GM18858 (cell line): ENCODE results near the gene CCT8L2.
"Not testable (repeated sequence)": the region's sequence is repeated elsewhere in the genome, so short reads cannot be mapped to it uniquely, and the experiment has no call there.

Source experiments
- ATAC-seq: cut with Tn5 transposase; IDR thresholded peaks from one replicate; pipeline ENCODE4 v1.9.1; 2021; ENCODE audit not compliant: unreplicated experiment

Gene CCT8L2

DNA sequence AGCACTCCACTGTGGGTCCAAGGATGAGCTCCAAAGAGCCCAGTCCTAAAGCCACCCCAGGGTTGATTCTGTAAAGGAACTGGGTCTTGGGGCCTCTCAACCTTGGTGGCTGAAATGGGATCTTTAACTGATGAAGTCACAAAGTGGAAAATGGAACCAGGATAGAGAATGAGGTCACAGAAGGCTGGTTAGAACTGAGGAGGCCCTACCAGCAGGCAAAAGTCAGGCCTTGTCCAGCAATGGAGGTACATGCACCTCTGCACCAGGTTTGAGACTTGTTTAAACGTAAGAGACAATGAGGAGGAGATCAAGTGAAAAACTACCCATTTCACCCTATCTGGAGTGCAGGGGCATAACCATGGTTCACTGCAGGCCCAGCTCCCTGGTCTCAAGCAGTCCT is at the start of gene CCT8L2:
CCT8L2 (minus strand) TSS at position 101 of the 400 bp plus-strand sequence. CDS start 260 bp downstream, outside the sequence.
- ATAC-seq: not testable (repeated sequence)

- not testable (repeated sequence) for ATAC-seq
Observed at GRCh38 chr22:16635442-16635841, 42.8 kb upstream of the CCT8L2 start.

GRCh38 chr22:16634092-16634491 is 41.5 kb upstream of the CCT8L2 start:
- ATAC-seq: not testable (repeated sequence)

DNA sequence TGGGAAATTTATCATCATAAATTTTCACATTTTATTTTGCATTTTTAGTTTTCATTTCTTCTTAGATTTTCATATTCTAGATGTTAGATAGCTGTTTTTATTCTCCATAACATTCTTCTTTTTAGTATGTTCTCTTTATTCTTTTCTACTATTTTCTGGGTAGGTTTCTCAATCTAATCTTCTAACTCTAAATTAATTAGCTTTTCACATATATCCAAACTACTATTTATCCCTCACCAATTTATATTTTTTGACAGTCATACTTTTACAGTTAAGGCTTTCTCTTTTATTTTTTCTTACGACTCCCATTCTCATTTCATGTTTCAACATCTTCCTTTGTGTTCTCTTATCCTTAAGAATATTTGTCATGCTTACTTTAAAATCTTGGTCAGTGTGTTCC is 35.9 kb upstream of the CCT8L2 start:
- not testable (repeated sequence) for ATAC-seq

GRCh38 chr22:16625018-16625417 is 32.4 kb upstream of the CCT8L2 start:
- not testable (repeated sequence) for ATAC-seq

- not testable (repeated sequence) for ATAC-seq
Observed at GRCh38 chr22:16623595-16623994, 31.0 kb upstream of the CCT8L2 start.

GRCh38 chr22:16617516-16617915 is 24.9 kb upstream of the CCT8L2 start:
- ATAC-seq: not testable (repeated sequence)

- ATAC-seq: not testable (repeated sequence)
Observed at GRCh38 chr22:16616390-16616938, 23.9 kb upstream of the CCT8L2 start.

GRCh38 chr22:16615606-16616245 is 23.1 kb upstream of the CCT8L2 start:
- ATAC-seq: not testable (repeated sequence)

DNA sequence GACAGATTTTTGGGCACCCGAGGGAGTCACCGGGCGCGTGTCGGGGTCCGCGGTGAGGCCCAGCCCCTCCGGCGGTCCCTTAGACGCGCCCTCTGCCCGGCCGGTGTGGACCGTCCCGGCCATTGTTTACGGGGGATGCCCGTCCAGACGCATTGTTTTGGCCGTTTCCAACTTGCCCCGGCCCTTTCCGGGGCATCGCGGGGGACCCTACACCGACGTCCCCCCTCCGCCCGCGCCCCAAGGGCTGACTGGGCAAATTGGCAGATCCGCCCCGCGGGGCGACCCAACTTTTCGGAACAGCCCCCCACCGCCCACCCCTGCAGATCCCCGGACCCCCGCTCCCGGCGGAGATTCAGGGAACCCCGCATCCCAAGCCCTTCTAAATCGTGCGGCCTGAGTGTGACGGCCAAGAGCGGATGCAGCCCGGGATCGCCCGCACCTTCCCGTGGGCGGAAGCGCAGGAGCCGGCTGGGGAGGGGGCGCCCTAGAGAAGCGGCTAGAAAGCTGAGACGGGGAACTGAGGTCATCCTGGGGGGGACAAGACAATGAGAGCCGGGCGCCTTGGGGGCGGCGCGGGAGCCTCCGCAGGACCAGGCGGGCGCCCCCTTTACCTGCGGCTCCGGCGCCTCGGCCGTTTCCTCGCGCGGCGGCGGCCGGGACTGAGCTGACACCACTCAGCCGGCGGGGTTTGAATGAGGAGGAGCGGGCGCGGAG is 17.1 kb upstream of the CCT8L2 start:
- ATAC-seq: no peak

DNA sequence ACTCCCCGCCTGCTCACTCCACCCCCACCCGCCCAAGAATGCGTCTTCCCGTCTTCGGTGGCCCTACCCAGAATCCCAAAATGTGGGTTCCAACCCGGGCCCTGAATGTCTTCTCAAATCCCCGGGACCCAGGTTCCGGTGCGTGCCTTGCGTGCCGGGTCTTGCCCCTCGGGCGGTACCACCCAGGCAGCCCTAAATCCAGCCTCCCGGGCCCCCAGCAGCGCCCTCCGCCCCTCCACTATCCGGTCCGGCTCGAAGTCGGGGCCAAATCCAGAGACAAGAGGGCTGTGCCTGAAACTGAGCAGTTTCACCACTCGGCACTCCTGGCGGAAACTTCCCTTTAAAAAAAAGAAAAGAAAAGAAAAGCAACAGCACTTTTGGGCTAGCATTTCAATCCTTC is 16.3 kb upstream of the CCT8L2 start:
- no peak for ATAC-seq

DNA sequence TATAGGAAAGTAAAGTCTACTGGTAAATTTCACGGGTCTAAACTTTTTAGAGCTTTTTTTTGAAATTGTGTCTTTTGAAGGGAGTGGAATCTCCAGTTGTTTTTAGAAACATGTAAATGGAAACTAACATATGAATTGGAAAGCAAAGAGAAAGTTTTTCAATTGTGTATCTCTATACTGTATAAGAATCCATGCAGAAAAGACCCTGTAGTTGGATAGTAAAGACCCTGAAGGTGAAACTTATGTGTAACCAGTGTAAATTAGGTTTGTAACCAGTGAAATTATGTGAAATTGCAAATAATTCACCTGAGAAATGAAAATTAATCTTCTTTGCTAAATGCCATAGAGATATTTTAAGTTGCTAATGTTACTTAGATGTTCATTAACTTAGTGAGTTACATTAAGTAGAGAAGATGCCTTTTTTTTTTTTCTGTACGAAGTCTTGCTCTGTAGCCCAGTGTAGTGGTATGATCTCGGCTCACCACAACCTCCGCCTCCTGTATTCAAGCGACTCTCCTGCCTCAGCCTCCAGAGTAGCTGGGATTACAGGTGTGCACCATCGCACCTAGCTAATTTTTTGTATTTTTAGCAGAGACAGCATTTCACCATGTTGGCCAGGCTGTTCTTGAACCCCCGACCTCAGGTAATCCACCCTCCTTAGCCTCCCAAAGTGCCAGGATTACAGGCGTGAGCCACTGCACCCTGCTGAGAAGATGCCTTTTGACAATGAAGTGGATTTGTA is 11.8 kb upstream of the CCT8L2 start:
- ATAC-seq: not testable (repeated sequence)

- ATAC-seq: not testable (repeated sequence)
Observed at GRCh38 chr22:16603770-16604242, 11.2 kb upstream of the CCT8L2 start.

DNA sequence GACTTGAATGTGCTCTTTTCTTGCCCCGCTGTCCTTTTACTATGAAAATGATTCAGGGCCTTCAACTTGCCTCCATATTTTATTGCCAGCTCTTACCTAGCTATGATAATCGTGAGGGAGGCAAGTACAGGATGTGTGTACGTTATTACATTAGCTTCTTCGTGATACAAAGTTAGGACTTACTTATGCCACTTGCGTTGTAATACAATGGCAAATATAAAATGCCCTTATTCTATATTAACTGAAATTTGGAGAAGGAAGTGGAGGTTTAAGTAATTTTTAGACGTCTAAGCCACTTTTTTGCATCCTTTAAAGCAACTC is 10.8 kb upstream of the CCT8L2 start:
- ATAC-seq: no peak

DNA sequence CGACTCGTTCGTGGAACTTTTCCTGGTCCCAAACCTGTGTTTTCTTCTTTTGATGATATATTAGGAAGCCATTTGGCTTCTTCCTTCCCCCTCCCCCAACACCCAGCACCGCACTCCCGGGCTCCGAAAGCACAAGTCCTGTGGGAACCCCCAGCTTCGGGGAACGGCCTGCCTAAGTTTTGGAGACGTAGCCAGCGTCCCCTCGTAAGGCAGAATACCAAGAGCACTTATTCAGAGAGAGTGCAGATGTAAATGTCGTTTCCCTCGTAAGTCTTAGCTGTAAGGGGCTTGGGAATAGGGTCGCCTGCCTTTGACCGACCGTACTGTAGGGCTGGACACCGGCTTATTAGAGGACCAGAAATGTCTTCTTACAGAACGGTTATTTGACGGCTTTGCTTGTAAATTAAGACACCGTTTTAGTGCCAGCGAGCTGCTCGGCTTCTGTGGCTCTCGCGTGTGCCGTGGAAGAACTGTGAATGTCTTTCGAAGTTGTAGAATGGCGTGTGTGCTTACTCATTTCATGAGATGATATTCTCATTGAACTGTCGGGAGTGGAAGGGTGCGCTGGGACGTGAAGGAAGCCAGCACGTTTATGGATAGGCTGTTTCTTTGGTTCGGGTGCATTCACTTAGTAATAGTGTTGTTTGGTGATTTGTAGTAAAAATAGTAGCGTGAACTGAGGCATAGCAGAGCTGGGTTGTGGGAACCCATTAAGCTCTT is 10.3 kb upstream of the CCT8L2 start:
- not testable (repeated sequence) for ATAC-seq

- ATAC-seq: not testable (repeated sequence)
Observed at GRCh38 chr22:16602224-16602727, 9.7 kb upstream of the CCT8L2 start.

GRCh38 chr22:16601437-16602223 is 9.0 kb upstream of the CCT8L2 start:
- no peak for ATAC-seq

DNA sequence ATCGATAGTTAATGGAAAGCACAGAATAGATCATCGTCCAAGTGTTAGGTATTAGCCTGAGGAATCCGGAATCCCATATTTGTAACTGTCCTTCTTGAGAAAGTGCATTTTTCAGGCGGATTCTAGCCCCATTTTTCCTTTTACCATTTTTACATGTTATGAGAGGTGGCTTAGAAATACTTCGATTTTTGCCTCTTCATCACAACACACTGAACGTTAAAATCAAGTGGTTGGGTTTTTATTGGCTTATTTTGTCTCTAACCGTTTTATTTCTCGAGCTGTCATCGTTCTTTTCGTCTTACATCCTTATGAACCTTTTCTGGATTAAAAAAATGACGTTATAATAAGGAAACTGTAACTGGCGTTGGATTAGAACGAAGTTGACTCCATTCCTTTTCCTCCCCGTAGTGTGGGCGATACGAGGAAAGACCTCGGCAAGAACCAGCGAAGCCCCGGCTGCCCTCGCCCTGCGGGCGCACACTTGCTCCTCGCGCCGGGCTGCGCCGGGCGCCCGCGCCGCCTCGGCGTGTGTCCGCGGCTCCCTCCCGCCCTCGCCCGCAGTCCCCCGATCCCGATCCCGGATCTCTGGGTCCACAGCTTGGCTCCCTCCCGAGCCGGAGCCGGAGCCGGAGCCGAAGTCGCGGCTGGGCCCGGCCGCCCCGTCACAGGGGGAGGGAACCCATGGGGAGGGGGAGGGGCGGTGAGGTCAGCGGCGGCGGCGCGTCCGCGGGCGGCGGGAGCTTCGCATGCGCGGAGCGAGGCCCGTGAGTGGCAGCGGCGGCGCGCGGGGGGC is 8.2 kb upstream of the CCT8L2 start:
- ATAC-seq: not testable (repeated sequence)

DNA sequence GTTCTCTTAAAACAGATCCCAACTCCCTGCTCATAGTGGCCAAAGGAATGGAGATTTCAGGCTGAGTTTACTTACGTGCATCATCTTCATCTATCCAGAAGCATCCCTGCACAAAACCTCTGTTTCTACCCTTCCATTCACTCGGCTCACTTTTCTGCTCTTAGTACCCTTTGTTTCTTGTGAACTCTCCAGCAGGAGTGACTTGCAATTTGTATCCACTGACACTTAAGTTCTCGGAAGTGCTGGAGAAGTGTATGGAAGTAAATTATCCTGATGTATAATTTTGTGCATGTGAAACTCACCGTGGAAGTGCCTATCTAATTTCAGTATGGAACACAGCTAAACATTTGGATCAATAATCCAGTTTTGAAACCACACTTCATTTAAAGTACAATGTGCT is 7.0 kb upstream of the CCT8L2 start:
- ATAC-seq: not testable (repeated sequence)
